Loucy (cell line): Measurements from ENCODE around the gene CSF1R.

ENCODE experiments used
- H2AFZ ChIP-seq: fragments of 200-600 bp; sonication (generic); 2 replicates; pipeline ENCODE4 v1.6.0; 2016; ENCODE audit warnings: antibody characterized with exemption, mild to moderate bottlenecking, low read length, moderate library complexity
- H3F3A ChIP-seq: fragments of 200-600 bp; 2 replicates; pipeline ENCODE4 v1.6.0; 2016; ENCODE audit warnings: antibody characterized with exemption, low read depth, mild to moderate bottlenecking
- H3K27me3 ChIP-seq: fragments of 200-600 bp; sonication (generic); 2 replicates; pipeline ENCODE4 v1.6.1; 2014; ENCODE audit warnings: low read length, mild to moderate bottlenecking; ENCODE audit not compliant: insufficient read depth, poor library complexity, severe bottlenecking
- H3K36me3 ChIP-seq: fragments of 200-600 bp; sonication (generic); 2 replicates; pipeline ENCODE4 v1.6.1; 2016; ENCODE audit warnings: low read length; ENCODE audit not compliant: insufficient read depth
- H3K4me1 ChIP-seq: fragments of 200-600 bp; sonication (generic); 2 replicates; pipeline ENCODE4 v1.5.1; 2014; ENCODE audit warnings: low read length, mild to moderate bottlenecking; ENCODE audit not compliant: insufficient read depth, poor library complexity, severe bottlenecking
- H3K4me2 ChIP-seq: fragments of 200-600 bp; sonication (generic); 2 replicates; pipeline ENCODE4 v1.6.0; 2014; ENCODE audit warnings: antibody characterized with exemption, low read length, low read depth, mild to moderate bottlenecking; ENCODE audit not compliant: poor library complexity, severe bottlenecking
- H3K4me3 ChIP-seq: fragments of 200-600 bp; sonication (generic); 2 replicates; pipeline ENCODE4 v1.5.1; 2014; ENCODE audit warnings: low read length, mild to moderate bottlenecking, mixed read lengths; ENCODE audit not compliant: poor library complexity, severe bottlenecking
- H3K79me2 ChIP-seq: fragments of 200-600 bp; sonication (generic); 2 replicates; pipeline ENCODE4 v1.6.1; 2014; ENCODE audit warnings: low read length; ENCODE audit not compliant: insufficient read depth
- H3K9ac ChIP-seq: fragments of 200-600 bp; sonication (generic); 2 replicates; pipeline ENCODE4 v1.6.0; 2014; ENCODE audit warnings: mild to moderate bottlenecking, low read depth, low read length, moderate library complexity; ENCODE audit not compliant: poor library complexity, severe bottlenecking
- H3K9me2 ChIP-seq: fragments of 200-600 bp; sonication (generic); replicated peaks from 2 replicates; pipeline ENCODE4 v1.6.1; 2016; ENCODE audit warnings: low read depth, low read length, mixed read lengths
- H3K9me3 ChIP-seq: fragments of 200-600 bp; sonication (generic); 2 replicates; pipeline ENCODE4 v1.6.1; 2014; ENCODE audit warnings: mild to moderate bottlenecking, antibody characterized with exemption, low read length, low read depth; ENCODE audit not compliant: insufficient read depth
- H4K20me1 ChIP-seq: fragments of 200-600 bp; sonication (generic); 2 replicates; pipeline ENCODE4 v1.6.0; 2014; ENCODE audit warnings: antibody characterized with exemption, low read length, mild to moderate bottlenecking; ENCODE audit not compliant: insufficient read depth, poor library complexity, severe bottlenecking
- CTCF ChIP-seq: fragments of 200-600 bp; sonication (generic); conservative IDR thresholded peaks from 2 replicates; pipeline ENCODE4 v1.5.1; 2014; ENCODE audit warnings: mild to moderate bottlenecking, antibody characterized with exemption, low read length
- EZH2phosphoT487 ChIP-seq: fragments of 200-600 bp; IDR thresholded peaks from 2 replicates; pipeline ENCODE4 v1.6.1; 2018; ENCODE audit warnings: antibody characterized with exemption, mild to moderate bottlenecking, moderate library complexity, borderline replicate concordance

The CSF1R gene

GRCh38 chr5:150085950-150086715 lies at the start of gene CSF1R:
CSF1R (minus strand) TSS chr5:150086554; CDS start chr5:150086427, 127 bp downstream.
- no peak within 1 kb of the TSS for H3K9ac ChIP-seq
- H3K4me2 ChIP-seq, result no peak within 1 kb of the TSS
- H3F3A ChIP-seq, result no peaks in the 10 kb centered on the region
- H3K9me2 ChIP-seq, result no peaks in the 10 kb centered on the region
- H3K36me3 ChIP-seq, result no peaks in the 10 kb centered on the region
- no peaks in the 10 kb centered on the region for H3K79me2 ChIP-seq
- H4K20me1 ChIP-seq, result no peaks in the 10 kb centered on the region
- H2AFZ ChIP-seq, result no peak within 1 kb of the TSS
- H3K9me3 ChIP-seq, result no peaks in the 10 kb centered on the region
- H3K27me3 ChIP-seq, result no peaks in the 10 kb centered on the region
- H3K4me3 ChIP-seq, result no peak within 1 kb of the TSS
- no peak for TF ChIP-seq EZH2phosphoT487
- TF ChIP-seq CTCF, result no peak
- peaks cover 15% of the 10 kb centered on the region for H3K4me1 ChIP-seq

- H3K4me2 ChIP-seq, result no peak overlapping the region
- H3K79me2 ChIP-seq, result no peaks in the 10 kb centered on the region
- no peaks in the 10 kb centered on the region for H4K20me1 ChIP-seq
- H3K4me3 ChIP-seq, result no peak overlapping the region
- TF ChIP-seq EZH2phosphoT487 (no peak), CTCF (no peak)
- H3K4me1 ChIP-seq, result no peaks in the 10 kb centered on the region
- H3K27me3 ChIP-seq, result no peaks in the 10 kb centered on the region
- H3K9ac ChIP-seq, result no peak overlapping the region
- no peaks in the 10 kb centered on the region for H3K9me2 ChIP-seq
- no peak overlapping the region for H2AFZ ChIP-seq
- no peaks in the 10 kb centered on the region for H3K36me3 ChIP-seq
- no peaks in the 10 kb centered on the region for H3K9me3 ChIP-seq
- no peaks in the 10 kb centered on the region for H3F3A ChIP-seq
Measured at GRCh38 chr5:150135557-150136304, 49.4 kb upstream of the CSF1R start.

GRCh38 chr5:150134198-150134588 lies 47.8 kb upstream of the CSF1R start:
- Histone ChIP-seq H2AFZ (no peak overlapping the region), H3K9ac (no peak overlapping the region), H3K9me2 (no peaks in the 10 kb centered on the region), H3K9me3 (no peaks in the 10 kb centered on the region), H3F3A (no peaks in the 10 kb centered on the region), H3K4me1 (no peaks in the 10 kb centered on the region), H3K27me3 (no peaks in the 10 kb centered on the region), H3K4me3 (no peak overlapping the region), H3K79me2 (no peaks in the 10 kb centered on the region), H4K20me1 (no peaks in the 10 kb centered on the region), H3K4me2 (no peak overlapping the region), H3K36me3 (no peaks in the 10 kb centered on the region)
- TF ChIP-seq CTCF (no peak), EZH2phosphoT487 (no peak)
